GM23338 (cell line): ENCODE results near the gene ACVR2A. TPM values are rescaled to one million over a fixed set of nuclear protein-coding genes. Genes with fewer than 3 reads are reported as not detected.

ENCODE experiments used
- ATAC-seq: fragments of 200-7000 bp; cut with Tn5 transposase; 3 replicates; pipeline ENCODE4 v1.9.1; 2020
- DNase-seq: peaks from one replicate; pipeline ENCODE4 v3.0.0-alpha.2; 2015; ENCODE audit warnings: low spot score
- H2AFZ ChIP-seq: fragments of 200-600 bp; sonication (generic); 2 replicates; pipeline ENCODE4 v1.8.0; 2016; ENCODE audit warnings: antibody characterized with exemption, mild to moderate bottlenecking, moderate library complexity
- H3F3A ChIP-seq: fragments of 200-600 bp; sonication (generic); replicated peaks from 2 replicates; pipeline ENCODE4 v1.8.0; 2017; ENCODE audit warnings: antibody characterized with exemption, mixed run types, low read depth
- H3K27ac ChIP-seq: fragments of 200-600 bp; sonication (generic); 2 replicates; pipeline ENCODE4 v1.6.1; 2016; ENCODE audit warnings: low read depth
- H3K27me3 ChIP-seq: fragments of 200-600 bp; sonication (generic); 2 replicates; pipeline ENCODE4 v1.8.0; 2016; ENCODE audit warnings: mild to moderate bottlenecking, mixed run types, moderate library complexity; ENCODE audit not compliant: insufficient read depth
- H3K36me3 ChIP-seq: fragments of 200-600 bp; sonication (generic); 2 replicates; pipeline ENCODE4 v1.8.0; 2016; ENCODE audit warnings: mild to moderate bottlenecking; ENCODE audit not compliant: insufficient read depth
- H3K4me1 ChIP-seq: fragments of 200-600 bp; sonication (generic); 2 replicates; pipeline ENCODE4 v1.8.0; 2016; ENCODE audit warnings: mild to moderate bottlenecking, moderate library complexity; ENCODE audit not compliant: insufficient read depth
- H3K4me2 ChIP-seq: fragments of 200-600 bp; sonication (generic); 2 replicates; pipeline ENCODE4 v1.7.1; 2017; ENCODE audit warnings: mixed run types
- H3K4me3 ChIP-seq: fragments of 200-600 bp; sonication (generic); 2 replicates; pipeline ENCODE4 v1.6.1; 2016; ENCODE audit warnings: mixed run types
- H3K79me2 ChIP-seq: fragments of 200-600 bp; sonication (generic); replicated peaks from 2 replicates; pipeline ENCODE4 v1.8.0; 2017; ENCODE audit warnings: mild to moderate bottlenecking; ENCODE audit not compliant: insufficient read depth
- H3K9me2 ChIP-seq: fragments of 200-600 bp; sonication (generic); 2 replicates; pipeline ENCODE4 v1.8.0; 2017; ENCODE audit not compliant: insufficient read depth
- H4K20me1 ChIP-seq: fragments of 200-600 bp; sonication (generic); replicated peaks from 2 replicates; pipeline ENCODE4 v1.8.0; 2017; ENCODE audit warnings: mild to moderate bottlenecking; ENCODE audit not compliant: insufficient read depth
- H3K27ac Mint-ChIP-seq: 2 replicates; pipeline ENCODE4 v1.8.0; 2020; ENCODE audit warnings: inconsistent platforms, mild to moderate bottlenecking, moderate library complexity, mixed read lengths
- H3K27me3 Mint-ChIP-seq: 3 replicates; pipeline ENCODE4 v1.8.0; 2022; ENCODE audit warnings: low read depth, mild to moderate bottlenecking, moderate library complexity, mixed read lengths, inconsistent platforms; ENCODE audit not compliant: insufficient read depth, poor library complexity
- H3K36me3 Mint-ChIP-seq: 3 replicates; pipeline ENCODE4 v1.8.0; 2021; ENCODE audit warnings: low read depth, mild to moderate bottlenecking, inconsistent platforms, moderate library complexity, mixed read lengths
- H3K4me1 Mint-ChIP-seq: 3 replicates; pipeline ENCODE4 v1.8.0; 2020; ENCODE audit warnings: mild to moderate bottlenecking, inconsistent platforms, mixed read lengths
- H3K4me3 Mint-ChIP-seq: 3 replicates; pipeline ENCODE4 v1.8.0; 2021; ENCODE audit warnings: moderate library complexity, mild to moderate bottlenecking, inconsistent platforms, mixed read lengths
- H3K9me3 Mint-ChIP-seq: 3 replicates; pipeline ENCODE4 v1.8.0; 2020; ENCODE audit warnings: moderate library complexity, mild to moderate bottlenecking, inconsistent platforms, mixed read lengths
- JUNB ChIP-seq: IDR thresholded peaks from one replicate; pipeline ENCODE4 v1.6.1; 2016; ENCODE audit warnings: antibody characterized with exemption; ENCODE audit not compliant: unreplicated experiment
- STAT1 ChIP-seq: IDR thresholded peaks from one replicate; pipeline ENCODE4 v1.6.1; 2016; ENCODE audit warnings: antibody characterized with exemption; ENCODE audit not compliant: unreplicated experiment
- ZNF114 ChIP-seq: fragments of 250-450 bp; sonication (Bioruptor Pico); IDR thresholded peaks from 2 replicates; pipeline ENCODE4 v1.5.0; 2020; ENCODE audit warnings: mild to moderate bottlenecking, moderate library complexity
- polyA plus RNA-seq: library from polyadenylated mRNA; unstranded; fragments of >200 nt; fragmentation: Nextera tagmentation; extraction: Ambion mirVana; gene quantifications from 2 replicates; pipeline ENCODE4 v1.2.1, GENCODE V29; 2016
- total RNA-seq: library from RNA; depleted of rRNA; stranded (reverse); fragments of >200 nt; shearing (Covaris generic); gene quantifications from 2 replicates; pipeline ENCODE4 v1.2.3, GENCODE V29; 2014
- TF ChIP-seq, protein P1 (sequence below): fragments of 250-450 bp; sonication (Bioruptor Pico); IDR thresholded peaks from 2 replicates; pipeline ENCODE4 v1.5.0; 2020; ENCODE audit warnings: mild to moderate bottlenecking, moderate library complexity
- TF ChIP-seq, protein P2 (sequence below), 2 experiments: fragments of 200-600 bp in 1 of 2; sonication (generic) in 1 of 2; conservative IDR thresholded peaks; 2 replicates each; pipeline versions ENCODE4 v1.5.1 to v1.6.1; 2016 to 2017; ENCODE audit warnings: antibody characterized with exemption in 2 of 2, low read depth in 2 of 2, mild to moderate bottlenecking in 2 of 2, moderate library complexity in 1 of 2

ACVR2A gene
- total and polyA plus RNA-seq, 2 experiments from 2014 or later = 11.8 to 15.6 TPM

DNA sequence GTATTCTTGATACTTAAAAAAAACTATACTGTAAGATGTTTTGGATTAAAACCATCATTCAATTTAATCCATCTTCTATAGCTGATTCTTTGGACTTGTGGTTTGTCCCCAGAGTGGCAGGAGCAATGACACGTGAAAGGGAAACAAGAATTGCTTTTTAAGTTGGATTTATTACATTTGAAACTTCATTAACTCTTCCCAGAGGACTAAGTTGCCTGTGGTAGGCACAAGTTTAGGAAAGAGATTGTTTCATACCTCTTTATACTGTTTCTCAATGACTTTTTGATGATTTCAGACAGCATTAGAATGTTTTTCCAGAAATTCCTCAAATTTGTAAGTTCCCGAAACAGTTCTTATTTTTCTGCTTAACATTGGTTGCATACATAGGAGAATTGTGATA lies 41.3 kb downstream of the ACVR2A start (continued):
- TF ChIP-seq, protein P1, sequence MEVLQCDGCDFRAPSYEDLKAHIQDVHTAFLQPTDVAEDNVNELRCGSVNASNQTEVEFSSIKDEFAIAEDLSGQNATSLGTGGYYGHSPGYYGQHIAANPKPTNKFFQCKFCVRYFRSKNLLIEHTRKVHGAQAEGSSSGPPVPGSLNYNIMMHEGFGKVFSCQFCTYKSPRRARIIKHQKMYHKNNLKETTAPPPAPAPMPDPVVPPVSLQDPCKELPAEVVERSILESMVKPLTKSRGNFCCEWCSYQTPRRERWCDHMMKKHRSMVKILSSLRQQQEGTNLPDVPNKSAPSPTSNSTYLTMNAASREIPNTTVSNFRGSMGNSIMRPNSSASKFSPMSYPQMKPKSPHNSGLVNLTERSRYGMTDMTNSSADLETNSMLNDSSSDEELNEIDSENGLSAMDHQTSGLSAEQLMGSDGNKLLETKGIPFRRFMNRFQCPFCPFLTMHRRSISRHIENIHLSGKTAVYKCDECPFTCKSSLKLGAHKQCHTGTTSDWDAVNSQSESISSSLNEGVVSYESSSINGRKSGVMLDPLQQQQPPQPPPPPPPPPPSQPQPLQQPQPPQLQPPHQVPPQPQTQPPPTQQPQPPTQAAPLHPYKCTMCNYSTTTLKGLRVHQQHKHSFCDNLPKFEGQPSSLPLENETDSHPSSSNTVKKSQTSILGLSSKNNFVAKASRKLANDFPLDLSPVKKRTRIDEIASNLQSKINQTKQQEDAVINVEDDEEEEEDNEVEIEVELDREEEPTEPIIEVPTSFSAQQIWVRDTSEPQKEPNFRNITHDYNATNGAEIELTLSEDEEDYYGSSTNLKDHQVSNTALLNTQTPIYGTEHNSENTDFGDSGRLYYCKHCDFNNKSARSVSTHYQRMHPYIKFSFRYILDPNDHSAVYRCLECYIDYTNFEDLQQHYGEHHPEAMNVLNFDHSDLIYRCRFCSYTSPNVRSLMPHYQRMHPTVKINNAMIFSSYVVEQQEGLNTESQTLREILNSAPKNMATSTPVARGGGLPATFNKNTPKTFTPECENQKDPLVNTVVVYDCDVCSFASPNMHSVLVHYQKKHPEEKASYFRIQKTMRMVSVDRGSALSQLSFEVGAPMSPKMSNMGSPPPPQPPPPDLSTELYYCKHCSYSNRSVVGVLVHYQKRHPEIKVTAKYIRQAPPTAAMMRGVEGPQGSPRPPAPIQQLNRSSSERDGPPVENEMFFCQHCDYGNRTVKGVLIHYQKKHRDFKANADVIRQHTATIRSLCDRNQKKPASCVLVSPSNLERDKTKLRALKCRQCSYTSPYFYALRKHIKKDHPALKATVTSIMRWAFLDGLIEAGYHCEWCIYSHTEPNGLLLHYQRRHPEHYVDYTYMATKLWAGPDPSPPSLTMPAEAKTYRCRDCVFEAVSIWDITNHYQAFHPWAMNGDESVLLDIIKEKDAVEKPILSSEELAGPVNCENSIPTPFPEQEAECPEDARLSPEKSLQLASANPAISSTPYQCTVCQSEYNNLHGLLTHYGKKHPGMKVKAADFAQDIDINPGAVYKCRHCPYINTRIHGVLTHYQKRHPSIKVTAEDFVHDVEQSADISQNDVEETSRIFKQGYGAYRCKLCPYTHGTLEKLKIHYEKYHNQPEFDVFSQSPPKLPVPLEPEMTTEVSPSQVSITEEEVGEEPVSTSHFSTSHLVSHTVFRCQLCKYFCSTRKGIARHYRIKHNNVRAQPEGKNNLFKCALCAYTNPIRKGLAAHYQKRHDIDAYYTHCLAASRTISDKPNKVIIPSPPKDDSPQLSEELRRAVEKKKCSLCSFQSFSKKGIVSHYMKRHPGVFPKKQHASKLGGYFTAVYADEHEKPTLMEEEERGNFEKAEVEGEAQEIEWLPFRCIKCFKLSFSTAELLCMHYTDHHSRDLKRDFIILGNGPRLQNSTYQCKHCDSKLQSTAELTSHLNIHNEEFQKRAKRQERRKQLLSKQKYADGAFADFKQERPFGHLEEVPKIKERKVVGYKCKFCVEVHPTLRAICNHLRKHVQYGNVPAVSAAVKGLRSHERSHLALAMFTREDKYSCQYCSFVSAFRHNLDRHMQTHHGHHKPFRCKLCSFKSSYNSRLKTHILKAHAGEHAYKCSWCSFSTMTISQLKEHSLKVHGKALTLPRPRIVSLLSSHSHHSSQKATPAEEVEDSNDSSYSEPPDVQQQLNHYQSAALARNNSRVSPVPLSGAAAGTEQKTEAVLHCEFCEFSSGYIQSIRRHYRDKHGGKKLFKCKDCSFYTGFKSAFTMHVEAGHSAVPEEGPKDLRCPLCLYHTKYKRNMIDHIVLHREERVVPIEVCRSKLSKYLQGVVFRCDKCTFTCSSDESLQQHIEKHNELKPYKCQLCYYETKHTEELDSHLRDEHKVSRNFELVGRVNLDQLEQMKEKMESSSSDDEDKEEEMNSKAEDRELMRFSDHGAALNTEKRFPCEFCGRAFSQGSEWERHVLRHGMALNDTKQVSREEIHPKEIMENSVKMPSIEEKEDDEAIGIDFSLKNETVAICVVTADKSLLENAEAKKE = no peak
- TF ChIP-seq JUNB (no peak), ZNF114 (no peak)

DNA sequence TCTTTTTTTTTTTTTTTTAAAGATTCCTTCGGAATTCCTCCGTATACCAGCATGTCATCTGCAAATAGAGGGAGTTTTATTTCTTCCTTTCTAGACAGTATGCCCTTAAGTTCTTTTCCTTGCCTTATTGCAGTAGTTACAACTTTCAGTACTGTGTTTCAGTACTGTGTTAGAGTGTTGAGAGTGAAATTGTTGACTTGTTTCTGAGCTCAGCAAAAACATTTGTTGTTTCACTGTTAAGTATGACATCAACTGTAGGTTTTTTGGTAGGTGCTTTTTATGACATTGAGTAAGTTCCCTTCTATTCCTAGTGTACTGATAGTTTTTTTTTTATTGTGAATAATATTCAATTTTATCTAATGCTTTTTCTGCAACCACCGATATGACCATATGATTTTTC lies 43.9 kb downstream of the ACVR2A start:
- H3K4me1 ChIP-seq = peaks cover 14% of the 10 kb centered on the region
- no peaks in the 10 kb centered on the region for H3F3A ChIP-seq
- H3K27ac ChIP-seq = no peak overlapping the region
- peaks cover 26% of the 10 kb centered on the region for H3K4me1 Mint-ChIP-seq
- H3K27ac Mint-ChIP-seq = peak overlapping the region; percentile 57
- H3K36me3 ChIP-seq = no peaks in the 10 kb centered on the region
- no peaks in the 10 kb centered on the region for H3K36me3 Mint-ChIP-seq
- no peaks in the 10 kb centered on the region for H3K27me3 Mint-ChIP-seq
- TF ChIP-seq, protein P1 = no peak
- TF ChIP-seq STAT1 = no peak
- TF ChIP-seq, protein P2, sequence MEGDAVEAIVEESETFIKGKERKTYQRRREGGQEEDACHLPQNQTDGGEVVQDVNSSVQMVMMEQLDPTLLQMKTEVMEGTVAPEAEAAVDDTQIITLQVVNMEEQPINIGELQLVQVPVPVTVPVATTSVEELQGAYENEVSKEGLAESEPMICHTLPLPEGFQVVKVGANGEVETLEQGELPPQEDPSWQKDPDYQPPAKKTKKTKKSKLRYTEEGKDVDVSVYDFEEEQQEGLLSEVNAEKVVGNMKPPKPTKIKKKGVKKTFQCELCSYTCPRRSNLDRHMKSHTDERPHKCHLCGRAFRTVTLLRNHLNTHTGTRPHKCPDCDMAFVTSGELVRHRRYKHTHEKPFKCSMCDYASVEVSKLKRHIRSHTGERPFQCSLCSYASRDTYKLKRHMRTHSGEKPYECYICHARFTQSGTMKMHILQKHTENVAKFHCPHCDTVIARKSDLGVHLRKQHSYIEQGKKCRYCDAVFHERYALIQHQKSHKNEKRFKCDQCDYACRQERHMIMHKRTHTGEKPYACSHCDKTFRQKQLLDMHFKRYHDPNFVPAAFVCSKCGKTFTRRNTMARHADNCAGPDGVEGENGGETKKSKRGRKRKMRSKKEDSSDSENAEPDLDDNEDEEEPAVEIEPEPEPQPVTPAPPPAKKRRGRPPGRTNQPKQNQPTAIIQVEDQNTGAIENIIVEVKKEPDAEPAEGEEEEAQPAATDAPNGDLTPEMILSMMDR (conservative IDR thresholded peaks at IDR 0.05; ENCODE audit: low read depth in 2 of 2) = no peak
- TF ChIP-seq JUNB = no peak
- no peak overlapping the region for H3K4me3 Mint-ChIP-seq
- H3K79me2 ChIP-seq = peaks cover 98% of the 10 kb centered on the region
- DNase-seq (no peak), ATAC-seq (no peak)
- no peaks in the 10 kb centered on the region for H3K9me3 Mint-ChIP-seq
- no peak overlapping the region for H3K4me3 ChIP-seq
- no peaks in the 10 kb centered on the region for H3K27me3 ChIP-seq
- no peak overlapping the region for H2AFZ ChIP-seq
- no peaks in the 10 kb centered on the region for H3K9me2 ChIP-seq
- H3K4me2 ChIP-seq = 0 out of 2 replicates have a peak overlapping the region, but pooled peaks have one; percentile 34
- no peaks in the 10 kb centered on the region; the same call in 1 of the 2 replicates for H4K20me1 ChIP-seq
